Gastrocnemius medialis (tissue), 4 donors: ENCODE data around the gene TEX19.
"Not testable (repeated sequence)": the region's sequence is repeated elsewhere in the genome, so short reads cannot be mapped to it uniquely, and the experiment has no call there.

Experiments
- CTCF ChIP-seq, 5 experiments: fragments of 450-650 bp in 3 of 5; fragments of 200-600 bp in 2 of 5; sonication (generic) in 2 of 5; IDR thresholded peaks in 4 of 5; conservative IDR thresholded peaks in 1 of 5; 1 replicate in 4 of 5; 2 replicates in 1 of 5; pipeline ENCODE4 v1.5.1; 2016 to 2019; ENCODE audit warnings: antibody characterized with exemption in 5 of 5, mild to moderate bottlenecking in 3 of 5, moderate library complexity in 3 of 5
- POLR2A ChIP-seq, 2 donors: fragments of 450-650 bp; IDR thresholded peaks; one replicate each; pipeline ENCODE4 v1.6.1; 2017; ENCODE audit warnings: antibody characterized with exemption in 2 of 2, mild to moderate bottlenecking in 2 of 2, moderate library complexity in 2 of 2

- TF ChIP-seq POLR2A (IDR thresholded peaks at IDR 0.05); CTCF (IDR thresholded peaks at IDR 0.05 in 4 of 5, conservative IDR thresholded peaks at IDR 0.05 in 1 of 5): not testable (repeated sequence)
Observed at GRCh38 chr17:82373072-82373452, 14.0 kb downstream of the TEX19 start.
